ENCODE data around the gene ITCH. TPM values are rescaled to one million over a fixed set of nuclear protein-coding genes. Genes with fewer than 3 reads are reported as not detected.

ITCH gene
- total and polyA plus RNA-seq, 4 donors: 9.3 to 68.1 (median 30.4) TPM

DNA sequence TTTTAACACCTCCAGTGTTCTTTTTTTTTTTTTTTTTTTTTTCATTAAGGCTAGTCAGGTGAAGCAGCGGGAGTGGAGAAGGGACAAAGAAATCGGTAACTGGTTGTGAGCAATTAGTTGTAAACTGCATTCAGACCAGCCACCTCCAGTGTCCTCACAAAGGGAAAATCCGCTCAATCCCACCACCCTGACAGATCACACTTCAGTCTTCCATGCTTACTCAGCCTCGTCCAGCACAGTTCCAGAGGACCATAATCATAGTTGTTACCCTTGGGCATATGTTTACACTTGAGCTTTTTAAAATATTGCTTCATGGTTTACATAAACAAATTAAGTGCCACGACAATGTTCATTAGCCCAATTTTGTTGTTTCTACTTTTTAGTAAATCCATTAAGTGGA, 163.4 kb downstream of the ITCH start:
- Histone ChIP-seq H3K9me3 (ENCODE audit: control insufficient read depth in 4 of 4, insufficient read depth in 3 of 4, low read length in 3 of 4) (no peaks in the 10 kb centered on the region), H3K27me3 (ENCODE audit: control insufficient read depth in 3 of 3, insufficient read depth in 3 of 3, low read length in 2 of 3) (no peaks in the 10 kb centered on the region), H3K36me3 (ENCODE audit: control insufficient read depth in 4 of 4, insufficient read depth in 4 of 4, low read length in 4 of 4) (peaks cover 13 to 37% (median 20%) of the 10 kb centered on the region in 4 donors), H3K4me1 (ENCODE audit: control insufficient read depth in 5 of 5, insufficient read depth in 5 of 5, low read length in 5 of 5) (peaks cover 4 to 23% (median 11%) of the 10 kb centered on the region in 5 donors), H3K9ac (ENCODE audit: insufficient read depth in 1 of 2, low read length in 2 of 2) (no peak overlapping the region), H3K27ac (ENCODE audit: low read depth in 1 of 2, low read length in 1 of 2) (peak overlapping the region; percentile 72 to 84), H3K4me3 (no peak overlapping the region)
- DNase-seq (no peak), ATAC-seq (ENCODE audit: insufficient read depth, low FRiP score) (no peak)
- TF ChIP-seq CTCF (IDR thresholded peaks at IDR 0.05; ENCODE audit: control extremely low read depth, extremely low read depth): no peak
- WGBS, 2 donors: 64 to 84% methylated on average over 5 of the region's 5 CpGs

GRCh38 chr20:34527016-34527415, 163.9 kb downstream of the ITCH start:
- H3K4me3 ChIP-seq: no peak overlapping the region
- H3K27me3 ChIP-seq (ENCODE audit: control insufficient read depth in 3 of 3, insufficient read depth in 3 of 3, low read length in 2 of 3): no peaks in the 10 kb centered on the region
- no peaks in the 10 kb centered on the region for H3K9me3 ChIP-seq (ENCODE audit: control insufficient read depth in 4 of 4, insufficient read depth in 3 of 4, low read length in 3 of 4)
- ATAC-seq (ENCODE audit: insufficient read depth, low FRiP score) (no peak), DNase-seq (no peak)
- WGBS, 2 donors: 90 to 93% methylated on average over 10 of the region's 10 CpGs
- no peak for TF ChIP-seq CTCF (IDR thresholded peaks at IDR 0.05; ENCODE audit: control extremely low read depth, extremely low read depth)
- H3K36me3 ChIP-seq (ENCODE audit: control insufficient read depth in 4 of 4, insufficient read depth in 4 of 4, low read length in 4 of 4): peaks cover 13 to 37% (median 19%) of the 10 kb centered on the region in 4 donors
- no peak overlapping the region for H3K9ac ChIP-seq (ENCODE audit: insufficient read depth in 1 of 2, low read length in 2 of 2)
- peaks cover 4 to 22% (median 11%) of the 10 kb centered on the region in 5 donors for H3K4me1 ChIP-seq (ENCODE audit: control insufficient read depth in 5 of 5, insufficient read depth in 5 of 5, low read length in 5 of 5)
- H3K27ac ChIP-seq (ENCODE audit: low read depth in 1 of 2, low read length in 1 of 2): peak overlapping the region; percentile 64 to 72

GRCh38 chr20:34528921-34529297, 165.8 kb downstream of the ITCH start:
- ATAC-seq (ENCODE audit: insufficient read depth, low FRiP score) (no peak), DNase-seq (no peak)
- no peaks in the 10 kb centered on the region for H3K27me3 ChIP-seq (ENCODE audit: control insufficient read depth in 3 of 3, insufficient read depth in 3 of 3, low read length in 2 of 3)
- WGBS, 2 donors: 43 to 69% methylated on average over 5 of the region's 5 CpGs
- H3K9me3 ChIP-seq (ENCODE audit: control insufficient read depth in 4 of 4, insufficient read depth in 3 of 4, low read length in 3 of 4): no peaks in the 10 kb centered on the region
- H3K27ac ChIP-seq (ENCODE audit: low read depth in 1 of 2, low read length in 1 of 2): peak overlapping the region in 1 of 2 donors; percentile 10
- no peak for TF ChIP-seq CTCF (IDR thresholded peaks at IDR 0.05; ENCODE audit: control extremely low read depth, extremely low read depth)
- H3K4me1 ChIP-seq (ENCODE audit: control insufficient read depth in 5 of 5, insufficient read depth in 5 of 5, low read length in 5 of 5): peaks cover 4 to 19% (median 11%) of the 10 kb centered on the region in 5 donors
- H3K4me3 ChIP-seq: no peak overlapping the region
- no peak overlapping the region for H3K9ac ChIP-seq (ENCODE audit: insufficient read depth in 1 of 2, low read length in 2 of 2)
- peaks cover 13 to 34% (median 24%) of the 10 kb centered on the region in 4 donors for H3K36me3 ChIP-seq (ENCODE audit: control insufficient read depth in 4 of 4, insufficient read depth in 4 of 4, low read length in 4 of 4)

GRCh38 chr20:34529742-34530141, 166.7 kb downstream of the ITCH start:
- ATAC-seq (ENCODE audit: insufficient read depth, low FRiP score): no peak
- no peaks in the 10 kb centered on the region for H3K9me3 ChIP-seq (ENCODE audit: control insufficient read depth in 4 of 4, insufficient read depth in 3 of 4, low read length in 3 of 4)
- no peak overlapping the region for H3K4me3 ChIP-seq
- TF ChIP-seq CTCF (IDR thresholded peaks at IDR 0.05; ENCODE audit: control extremely low read depth, extremely low read depth): no peak
- no peak overlapping the region for H3K9ac ChIP-seq (ENCODE audit: insufficient read depth in 1 of 2, low read length in 2 of 2)
- WGBS, 2 donors: 90 to 91% methylated on average over 3 of the region's 3 CpGs
- no peaks in the 10 kb centered on the region for H3K27me3 ChIP-seq (ENCODE audit: control insufficient read depth in 3 of 3, insufficient read depth in 3 of 3, low read length in 2 of 3)
- peaks cover 13 to 36% (median 29%) of the 10 kb centered on the region in 4 donors for H3K36me3 ChIP-seq (ENCODE audit: control insufficient read depth in 4 of 4, insufficient read depth in 4 of 4, low read length in 4 of 4)
- peak overlapping the region in 1 of 2 donors; percentile 54 for H3K27ac ChIP-seq (ENCODE audit: low read depth in 1 of 2, low read length in 1 of 2)
- H3K4me1 ChIP-seq (ENCODE audit: control insufficient read depth in 5 of 5, insufficient read depth in 5 of 5, low read length in 5 of 5): peaks cover 4 to 19% (median 11%) of the 10 kb centered on the region in 5 donors
- no peak for DNase-seq
